Astrocyte (in vitro differentiated cells and primary cell): ENCODE data around the gene PCDHGB5. TPM values are rescaled to one million over a fixed set of nuclear protein-coding genes. Genes with fewer than 3 reads are reported as not detected.

Experiments used
- DNase-seq: peaks from one replicate; pipeline ENCODE4 v3.0.0-alpha.2; 2010; ENCODE audit warnings: low read depth
- FAIRE-seq: peaks from 2 replicates; lab custom pipeline; 2011; peaks lifted over from hg19 to GRCh38; lab: Jason Lieb, UNC
- H2AFZ ChIP-seq: 2 replicates; pipeline ENCODE4 v1.6.0; 2012; ENCODE audit warnings: low read depth, low read length, inconsistent platforms
- H3K27ac ChIP-seq: 2 replicates; pipeline ENCODE4 v1.5.1; 2011; ENCODE audit warnings: low read depth, low read length, inconsistent platforms
- H3K27me3 ChIP-seq: 2 replicates; pipeline ENCODE4 v1.6.0; 2011; ENCODE audit warnings: low read length, inconsistent platforms; ENCODE audit not compliant: insufficient read depth
- H3K36me3 ChIP-seq: 2 replicates; pipeline ENCODE4 v1.5.1; 2011; ENCODE audit warnings: low read length, inconsistent platforms; ENCODE audit not compliant: insufficient read depth
- H3K4me1 ChIP-seq: 2 replicates; pipeline ENCODE4 v1.5.1; 2011; ENCODE audit warnings: low read length, inconsistent platforms; ENCODE audit not compliant: insufficient read depth
- H3K4me2 ChIP-seq: 2 replicates; pipeline ENCODE4 v1.6.0; 2012; ENCODE audit warnings: low read length, inconsistent platforms
- H3K4me3 ChIP-seq: 2 replicates; pipeline ENCODE4 v1.5.1; 2011; ENCODE audit warnings: low read depth, mild to moderate bottlenecking, low read length, inconsistent platforms; ENCODE audit not compliant: insufficient read depth
- H3K79me2 ChIP-seq: 2 replicates; pipeline ENCODE4 v1.6.0; 2012; ENCODE audit warnings: mild to moderate bottlenecking, low read length, inconsistent platforms; ENCODE audit not compliant: insufficient read depth
- H3K9ac ChIP-seq: 2 replicates; pipeline ENCODE4 v1.6.0; 2012; ENCODE audit warnings: mild to moderate bottlenecking, low read length, inconsistent platforms
- H3K9me3 ChIP-seq: 2 replicates; pipeline ENCODE4 v1.5.1; 2012; ENCODE audit warnings: low read depth, mild to moderate bottlenecking, low read length, inconsistent platforms; ENCODE audit not compliant: insufficient read depth
- H4K20me1 ChIP-seq: 2 replicates; pipeline ENCODE4 v1.6.0; 2012; ENCODE audit warnings: low read length, inconsistent platforms; ENCODE audit not compliant: insufficient read depth
- H3K27ac Mint-ChIP-seq: one replicate; pipeline ENCODE4 v1.8.0; 2021; ENCODE audit warnings: mild to moderate bottlenecking, mixed read lengths; ENCODE audit not compliant: unreplicated experiment
- H3K27me3 Mint-ChIP-seq: one replicate; pipeline ENCODE4 v1.8.0; 2021; ENCODE audit warnings: low read depth, mixed read lengths; ENCODE audit not compliant: unreplicated experiment
- H3K36me3 Mint-ChIP-seq: one replicate; pipeline ENCODE4 v1.8.0; 2021; ENCODE audit warnings: low read depth, mixed read lengths; ENCODE audit not compliant: unreplicated experiment
- H3K4me1 Mint-ChIP-seq: one replicate; pipeline ENCODE4 v1.8.0; 2021; ENCODE audit warnings: low read depth, mixed read lengths; ENCODE audit not compliant: unreplicated experiment
- H3K4me3 Mint-ChIP-seq: one replicate; pipeline ENCODE4 v1.8.0; 2021; ENCODE audit warnings: mild to moderate bottlenecking, moderate library complexity, mixed read lengths; ENCODE audit not compliant: unreplicated experiment
- H3K9me3 Mint-ChIP-seq: one replicate; pipeline ENCODE4 v1.8.0; 2021; ENCODE audit warnings: mild to moderate bottlenecking, mixed read lengths; ENCODE audit not compliant: unreplicated experiment
- CTCF ChIP-seq: IDR thresholded peaks from 2 replicates; pipeline ENCODE4 v1.5.1; 2011; ENCODE audit warnings: low read depth, mild to moderate bottlenecking, inconsistent platforms, low read length, moderate library complexity; ENCODE audit not compliant: insufficient read depth
- EZH2 ChIP-seq: IDR thresholded peaks from 2 replicates; pipeline ENCODE4 v1.6.1; 2012; ENCODE audit warnings: mild to moderate bottlenecking, low read length, inconsistent platforms; ENCODE audit not compliant: insufficient read depth
- total RNA-seq: library from RNA; stranded (reverse); gene quantifications from 2 replicates; pipeline ENCODE4 v1.2.1, GENCODE V29; 2021

PCDHGB5 gene
- total RNA-seq, 1 donor from 2014 or later = 2.1 TPM

- FAIRE-seq (no peak), DNase-seq (no peak)
- Histone ChIP-seq H3K4me3 (no peak overlapping the region), H3K27ac (no peak overlapping the region), H3K36me3 (no peaks in the 10 kb centered on the region), H3K4me1 (no peaks in the 10 kb centered on the region), H3K9me3 (peaks cover 8% of the 10 kb centered on the region), H3K9ac (no peak overlapping the region), H3K79me2 (peaks cover 12% of the 10 kb centered on the region), H3K27me3 (no peaks in the 10 kb centered on the region), H4K20me1 (peaks cover 4% of the 10 kb centered on the region), H3K4me2 (no peak overlapping the region), H2AFZ (no peak overlapping the region)
- H3K36me3 Mint-ChIP-seq = peaks cover 21% of the 10 kb centered on the region
- H3K27ac Mint-ChIP-seq = no peak overlapping the region
- no peak for TF ChIP-seq EZH2
- no peak for TF ChIP-seq CTCF
- peaks cover 5% of the 10 kb centered on the region for H3K4me1 Mint-ChIP-seq
- H3K4me3 Mint-ChIP-seq = no peak overlapping the region
- H3K27me3 Mint-ChIP-seq = no peaks in the 10 kb centered on the region
- H3K9me3 Mint-ChIP-seq = no peaks in the 10 kb centered on the region
Observed at GRCh38 chr5:141440341-141440740, 42.6 kb downstream of the PCDHGB5 start.

- Mint-ChIP-seq H3K27ac (no peak overlapping the region), H3K36me3 (peaks cover 25% of the 10 kb centered on the region), H3K4me3 (no peak overlapping the region), H3K9me3 (no peaks in the 10 kb centered on the region), H3K27me3 (no peaks in the 10 kb centered on the region), H3K4me1 (peaks cover 5% of the 10 kb centered on the region)
- Histone ChIP-seq H4K20me1 (peaks cover 4% of the 10 kb centered on the region), H3K9me3 (peaks cover 8% of the 10 kb centered on the region), H3K27me3 (no peaks in the 10 kb centered on the region), H3K27ac (no peak overlapping the region), H3K4me1 (no peaks in the 10 kb centered on the region), H3K4me2 (no peak overlapping the region), H3K9ac (no peak overlapping the region), H3K79me2 (peaks cover 8% of the 10 kb centered on the region), H3K4me3 (no peak overlapping the region), H2AFZ (no peak overlapping the region), H3K36me3 (no peaks in the 10 kb centered on the region)
- TF ChIP-seq EZH2 (no peak), CTCF (no peak)
- DNase-seq (no peak), FAIRE-seq (no peak)
Observed at GRCh38 chr5:141441571-141442170, 43.9 kb downstream of the PCDHGB5 start.

Other genes starting within 250 kb of the PCDHGB5 start
- 0.50 and 0.70 TPM in 2 replicates for gene PCDHB6, start 247.9 kb upstream of the PCDHGB5 start, total RNA-seq
- gene PCDHB7, start 225.3 kb upstream of the PCDHGB5 start, total RNA-seq = 0.79 and 1.0 TPM in 2 replicates
- gene PCDHB8, start 220.2 kb upstream of the PCDHGB5 start, total RNA-seq = 4.9 and 5.3 TPM in 2 replicates
- gene PCDHB16, start 215.6 kb upstream of the PCDHGB5 start, total RNA-seq = 3.2 and 4.4 TPM in 2 replicates
- gene PCDHB9, start 210.8 kb upstream of the PCDHGB5 start, total RNA-seq = 3.6 and 5.3 TPM in 2 replicates
- gene PCDHB10, start 205.6 kb upstream of the PCDHGB5 start, total RNA-seq = 6.4 and 7.0 TPM in 2 replicates
- 2.1 TPM in 2 replicates for gene PCDHB11, start 198.3 kb upstream of the PCDHGB5 start, total RNA-seq
- gene PCDHB12, start 189.2 kb upstream of the PCDHGB5 start, total RNA-seq = 0.87 and 1.2 TPM in 2 replicates
- gene PCDHB13, start 184.0 kb upstream of the PCDHGB5 start, total RNA-seq = 3.3 TPM in 2 replicates
- 5.6 and 6.4 TPM in 2 replicates for gene PCDHB14, start 174.6 kb upstream of the PCDHGB5 start, total RNA-seq
- 1.3 and 1.6 TPM in 2 replicates for gene PCDHB15, start 152.6 kb upstream of the PCDHGB5 start, total RNA-seq
- 0.19 and 0.25 TPM in 2 replicates for gene SLC25A2, start 93.9 kb upstream of the PCDHGB5 start, total RNA-seq
- 95.1 and 102 TPM in 2 replicates for gene TAF7, start 77.2 kb upstream of the PCDHGB5 start, total RNA-seq
- 0.17 and 0.27 TPM in 2 replicates for gene PCDHGA1, start 67.4 kb upstream of the PCDHGB5 start, total RNA-seq
- gene PCDHGA2, start 59.2 kb upstream of the PCDHGB5 start, total RNA-seq = 0.14 and 0.17 TPM in 2 replicates
- 0.14 and 0.17 TPM in 2 replicates for gene PCDHGA3, start 54.1 kb upstream of the PCDHGB5 start, total RNA-seq
- 1.0 and 1.5 TPM in 2 replicates for gene PCDHGB1, start 47.8 kb upstream of the PCDHGB5 start, total RNA-seq
- gene PCDHGA4, start 42.9 kb upstream of the PCDHGB5 start, total RNA-seq = 0.48 and 0.50 TPM in 2 replicates
- 1.4 TPM in 2 replicates for gene PCDHGB2, start 38.0 kb upstream of the PCDHGB5 start, total RNA-seq
- 0.29 and 0.30 TPM in 2 replicates for gene PCDHGA5, start 33.8 kb upstream of the PCDHGB5 start, total RNA-seq
- gene PCDHGB3, start 27.7 kb upstream of the PCDHGB5 start, total RNA-seq = 0.10 and 0.14 TPM in 2 replicates
- 0.22 and 0.41 TPM in 2 replicates for gene PCDHGA6, start 24.1 kb upstream of the PCDHGB5 start, total RNA-seq
- gene PCDHGA7, start 15.2 kb upstream of the PCDHGB5 start, total RNA-seq = 0.57 and 0.62 TPM in 2 replicates
- 13.6 and 15.7 TPM in 2 replicates for gene PCDHGB4, start 10.2 kb upstream of the PCDHGB5 start, total RNA-seq
- 1.0 and 1.2 TPM in 2 replicates for gene PCDHGA8, start 5.3 kb upstream of the PCDHGB5 start, total RNA-seq
- gene PCDHGA9, start 4.8 kb downstream of the PCDHGB5 start, total RNA-seq = 0.73 and 0.87 TPM in 2 replicates
- 18.4 and 19.9 TPM in 2 replicates for gene PCDHGB6, start 10.1 kb downstream of the PCDHGB5 start, total RNA-seq
- 34.0 and 41.6 TPM in 2 replicates for gene PCDHGA10, start 15.0 kb downstream of the PCDHGB5 start, total RNA-seq
- 22.4 and 26.1 TPM in 2 replicates for gene PCDHGB7, start 19.7 kb downstream of the PCDHGB5 start, total RNA-seq
- gene PCDHGA11, start 23.1 kb downstream of the PCDHGB5 start, total RNA-seq = 5.3 and 5.8 TPM in 2 replicates
- 1.2 and 1.6 TPM in 2 replicates for gene PCDHGA12, start 32.6 kb downstream of the PCDHGB5 start, total RNA-seq
- gene PCDHGC3, start 78.0 kb downstream of the PCDHGB5 start, total RNA-seq = 84.7 and 100.0 TPM in 2 replicates
- 6.6 and 7.4 TPM in 2 replicates for gene PCDHGC4, start 87.1 kb downstream of the PCDHGB5 start, total RNA-seq
- gene PCDHGC5, start 91.1 kb downstream of the PCDHGB5 start, total RNA-seq = 7.7 and 10.9 TPM in 2 replicates
- gene DIAPH1, start 221.1 kb downstream of the PCDHGB5 start, total RNA-seq = 63.5 and 78.8 TPM in 2 replicates
- 60.7 and 63.8 TPM in 2 replicates for gene HDAC3, start 238.9 kb downstream of the PCDHGB5 start, total RNA-seq
- gene RELL2, start 239.1 kb downstream of the PCDHGB5 start, total RNA-seq = 12.2 and 12.9 TPM in 2 replicates